Embryonic facial prominence (tissue), 1 donor: ENCODE results near the gene CLEC19A.

Experiments
- DNase-seq: peaks from one replicate; pipeline ENCODE4 v3.0.0-alpha.2; 2016; ENCODE audit errors: extremely low spot score

CLEC19A gene

DNA sequence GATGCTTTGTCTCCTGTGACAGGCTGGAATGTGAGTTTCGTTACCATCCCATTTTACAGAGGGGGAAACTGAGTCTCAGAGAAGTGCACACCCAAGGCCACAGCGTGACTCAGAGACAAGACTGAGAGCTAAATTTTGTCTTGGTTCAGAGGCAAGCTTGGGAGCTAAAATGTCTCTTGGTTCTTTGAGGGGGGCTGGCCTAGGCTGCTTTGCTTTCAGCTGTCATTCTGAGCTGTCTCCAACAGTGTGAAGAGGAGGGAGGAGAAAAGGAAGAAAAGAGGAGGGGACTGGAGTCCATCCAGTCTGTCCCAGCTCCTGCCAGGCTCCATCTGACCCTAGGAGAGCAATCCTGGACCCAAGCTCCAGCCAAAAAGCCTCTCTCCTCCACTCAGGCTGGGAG, at the start of gene CLEC19A:
CLEC19A (plus strand) TSS at position 301 of the 400 bp plus-strand sequence. CDS start 121 bp downstream, outside the sequence.
- no peak for DNase-seq

- DNase-seq: no peak
These were observed 49.6 kb upstream of the CLEC19A start for GRCh38 chr16:19235886-19236285.

GRCh38 chr16:19236561-19237209, 48.8 kb upstream of the CLEC19A start:
- DNase-seq: no peak

GRCh38 chr16:19238406-19238805, 47.1 kb upstream of the CLEC19A start:
- no peak for DNase-seq

GRCh38 chr16:19239511-19240155, 45.9 kb upstream of the CLEC19A start:
- no peak for DNase-seq

- DNase-seq: no peak
These were observed 45.0 kb upstream of the CLEC19A start for GRCh38 chr16:19240494-19240893.

GRCh38 chr16:19241512-19241911, 44.0 kb upstream of the CLEC19A start:
- DNase-seq: no peak

DNA sequence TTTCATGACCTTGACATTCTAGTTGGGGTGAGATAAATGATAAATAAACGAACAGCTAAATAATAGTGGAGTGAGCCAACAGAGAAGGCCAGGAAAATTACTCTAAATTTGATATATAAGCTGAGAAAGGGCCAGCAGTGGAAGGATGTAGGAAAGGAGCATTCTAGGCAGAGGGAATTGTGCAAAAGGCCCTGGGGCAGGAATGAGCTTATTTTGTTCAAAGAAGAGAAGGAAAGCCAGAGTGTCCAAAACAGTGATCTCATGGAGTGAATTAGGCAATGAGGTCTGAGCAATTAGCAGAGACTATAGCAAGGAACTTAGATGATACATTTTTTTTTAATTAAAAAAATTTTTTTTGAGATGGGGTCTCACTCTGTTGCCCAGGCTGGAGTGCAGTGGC, 43.3 kb upstream of the CLEC19A start:
- no peak for DNase-seq

DNA sequence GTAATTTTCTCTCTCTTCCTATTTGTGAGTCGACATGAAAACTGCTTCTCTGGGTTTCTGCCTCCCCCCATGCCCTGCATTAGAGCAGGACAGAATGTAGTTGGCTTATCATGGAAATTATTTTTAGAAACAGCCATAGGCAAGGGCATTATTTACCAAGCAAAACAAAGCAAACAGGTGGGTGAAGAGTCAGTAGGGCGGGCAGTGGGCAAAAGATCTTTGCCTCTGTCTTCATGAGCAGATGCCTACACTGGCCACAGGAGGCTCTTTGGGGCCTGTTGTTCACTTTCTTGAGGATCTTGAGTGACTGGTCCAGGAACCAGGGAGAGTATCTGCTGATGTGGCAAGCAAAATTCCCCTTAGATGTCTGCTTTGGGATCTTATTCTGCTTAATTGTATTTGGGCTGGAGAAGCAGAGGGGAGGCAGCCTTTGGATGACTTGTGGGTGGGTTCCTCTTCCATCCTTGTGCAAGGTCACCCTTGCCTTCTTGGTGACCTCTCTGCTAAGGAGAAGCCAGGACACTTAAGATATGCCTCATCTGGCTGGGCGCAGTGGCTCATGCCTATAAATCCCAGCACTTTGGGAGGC, 42.5 kb upstream of the CLEC19A start:
- no peak for DNase-seq

DNA sequence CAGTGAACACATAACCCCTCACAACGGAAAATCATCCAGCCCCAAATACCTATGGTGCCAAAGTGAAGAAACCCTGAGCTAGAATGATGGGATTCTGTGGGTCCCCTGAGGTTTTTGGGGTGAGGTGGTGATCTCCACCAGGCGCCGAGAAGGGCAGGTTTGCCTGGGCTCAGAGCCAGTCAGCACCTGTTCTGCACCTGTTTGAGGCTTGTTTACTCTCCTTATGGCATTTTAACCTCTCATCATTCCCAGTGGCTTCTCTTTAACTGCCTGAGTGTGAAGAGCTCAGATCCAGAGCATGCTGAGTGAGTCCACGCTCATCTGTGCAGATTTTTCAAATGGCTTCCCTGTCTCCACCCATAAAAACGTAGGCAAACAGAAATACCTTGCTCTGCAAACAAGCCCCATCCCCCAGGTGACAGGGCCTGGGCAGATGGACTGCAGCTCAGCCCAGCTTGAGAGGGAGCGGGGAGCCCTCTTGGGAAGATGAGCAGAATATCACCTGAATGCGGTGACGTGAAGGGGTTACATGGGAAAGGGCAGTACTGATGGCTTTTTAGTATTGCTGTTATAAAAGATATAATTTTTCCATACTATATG, 40.1 kb upstream of the CLEC19A start:
- no peak for DNase-seq

GRCh38 chr16:19252904-19253303, 32.6 kb upstream of the CLEC19A start:
- no peak for DNase-seq

DNA sequence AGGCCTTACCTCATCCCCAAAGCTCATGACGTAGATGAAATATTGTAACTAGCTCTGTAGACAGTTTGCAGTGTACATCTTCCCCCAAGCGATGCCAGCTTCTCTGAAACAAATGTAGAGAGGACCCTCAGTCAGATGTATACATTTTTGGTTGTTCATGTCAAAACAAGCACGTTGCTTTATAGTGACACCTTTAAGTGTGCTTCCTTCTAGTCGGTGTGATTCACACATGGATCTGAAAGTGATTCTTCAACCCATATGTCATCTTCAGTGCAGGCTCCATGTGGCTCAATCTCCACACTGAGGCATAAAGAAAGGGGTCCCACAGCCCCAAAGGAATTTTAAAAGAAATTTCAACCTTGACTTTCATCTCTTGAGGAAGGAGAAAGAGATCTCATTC, 30.9 kb upstream of the CLEC19A start:
- no peak for DNase-seq

DNA sequence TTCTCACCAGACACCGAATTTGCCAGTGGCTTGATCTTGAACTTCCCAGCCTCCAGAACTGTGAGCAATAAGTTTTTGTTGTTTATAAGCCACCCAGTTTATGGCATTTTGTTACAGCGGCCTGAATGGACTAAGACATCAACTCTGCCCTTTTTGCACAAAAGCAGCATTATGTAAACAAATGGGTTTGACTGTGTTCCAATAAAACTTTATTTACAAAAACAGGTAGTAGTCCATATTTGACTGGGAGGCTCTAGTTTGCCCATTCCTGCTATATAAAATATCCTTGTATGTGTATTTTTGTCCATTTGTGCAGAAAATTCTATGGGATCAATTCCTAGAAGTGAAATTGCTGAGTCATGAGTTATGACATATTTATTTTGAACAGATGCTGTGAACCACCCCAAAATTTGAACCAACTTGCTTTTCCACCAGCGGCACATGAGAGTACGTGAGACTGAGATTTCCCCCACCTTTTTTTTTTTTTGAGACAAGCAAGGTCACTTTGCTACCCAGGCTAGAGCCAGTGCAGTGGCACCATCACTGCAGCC, 21.3 kb upstream of the CLEC19A start:
- no peak for DNase-seq

GRCh38 chr16:19265380-19265930, 20.1 kb upstream of the CLEC19A start:
- DNase-seq: no peak

DNA sequence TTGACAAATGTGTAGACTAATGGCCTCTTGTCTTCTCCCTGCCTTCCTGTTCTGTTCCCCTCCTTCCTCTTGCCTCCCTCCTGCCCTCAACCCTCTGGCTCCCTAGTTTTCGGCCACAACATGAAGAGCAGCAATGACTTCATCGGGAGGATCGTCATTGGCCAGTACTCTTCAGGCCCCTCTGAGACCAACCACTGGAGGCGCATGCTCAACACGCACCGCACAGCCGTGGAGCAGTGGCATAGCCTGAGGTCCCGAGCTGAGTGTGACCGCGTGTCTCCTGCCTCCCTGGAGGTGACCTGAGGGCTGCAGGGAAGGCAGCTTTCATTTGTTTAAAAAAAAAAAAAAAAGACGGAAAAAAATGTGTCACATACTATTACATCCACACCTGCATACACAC, 18.8 kb upstream of the CLEC19A start:
- DNase-seq: no peak

- DNase-seq: no peak
These were observed 16.4 kb upstream of the CLEC19A start for GRCh38 chr16:19269098-19269497.

GRCh38 chr16:19274165-19274797, 11.2 kb upstream of the CLEC19A start:
- no peak for DNase-seq

DNA sequence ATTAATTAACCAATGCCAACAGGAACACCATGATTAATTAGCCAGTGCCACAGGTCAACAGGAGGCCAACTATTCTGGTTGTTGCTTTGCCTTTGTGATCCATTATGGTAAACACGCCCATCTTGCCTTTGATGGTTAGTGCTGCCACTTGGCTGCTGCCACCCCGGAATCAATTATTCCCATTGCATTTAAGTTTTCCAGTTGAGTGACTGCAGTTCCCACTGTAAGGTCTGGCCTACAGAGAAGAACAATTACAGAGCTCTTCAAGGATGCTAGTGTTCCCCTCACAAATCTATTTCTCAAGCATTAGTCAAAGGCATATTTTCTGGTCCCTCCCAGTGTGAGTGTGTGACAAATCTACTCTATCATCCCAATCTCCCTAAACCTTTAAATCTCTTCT, 7.1 kb upstream of the CLEC19A start:
- no peak for DNase-seq

DNA sequence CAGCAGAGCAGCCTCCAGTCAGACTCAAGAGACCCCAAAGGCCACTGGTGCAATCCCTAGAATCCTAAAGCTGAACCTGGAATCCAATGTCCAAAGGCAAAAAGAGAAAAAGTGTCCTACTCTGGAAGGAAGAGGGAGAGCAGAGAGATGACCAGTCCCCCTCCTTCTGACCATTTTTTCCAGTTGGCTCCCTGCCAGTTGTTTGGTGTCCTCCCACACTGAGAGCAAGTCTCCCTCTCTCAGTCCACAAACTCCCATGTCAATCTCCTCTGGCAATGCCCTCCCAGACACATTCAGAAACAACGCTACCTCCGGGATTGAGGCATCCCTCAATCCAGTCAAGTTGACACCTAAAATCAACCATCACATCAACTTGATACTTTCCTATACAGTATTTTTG, 4.3 kb upstream of the CLEC19A start:
- DNase-seq: no peak

DNA sequence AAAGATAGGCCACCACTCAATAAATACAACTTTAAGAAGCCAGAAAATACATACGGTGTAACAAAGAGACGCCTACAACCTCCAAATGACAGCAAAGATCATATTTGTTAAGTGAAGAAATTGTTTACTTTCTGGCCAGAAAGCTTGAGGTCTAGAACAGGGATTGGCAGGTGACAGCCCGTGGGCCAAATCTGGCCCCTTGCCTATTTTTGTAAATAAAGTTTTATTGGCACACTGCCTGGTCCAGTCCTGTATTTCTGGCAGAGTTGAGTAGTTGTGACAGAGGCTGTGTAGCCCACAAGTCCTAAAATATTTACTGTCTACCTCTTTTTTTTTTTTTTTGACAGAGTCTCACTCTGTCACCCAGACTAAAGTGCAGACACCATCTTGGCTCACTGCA, 3.4 kb upstream of the CLEC19A start:
- DNase-seq: no peak

GRCh38 chr16:19283637-19284036, 1.9 kb upstream of the CLEC19A start:
- no peak for DNase-seq

DNA sequence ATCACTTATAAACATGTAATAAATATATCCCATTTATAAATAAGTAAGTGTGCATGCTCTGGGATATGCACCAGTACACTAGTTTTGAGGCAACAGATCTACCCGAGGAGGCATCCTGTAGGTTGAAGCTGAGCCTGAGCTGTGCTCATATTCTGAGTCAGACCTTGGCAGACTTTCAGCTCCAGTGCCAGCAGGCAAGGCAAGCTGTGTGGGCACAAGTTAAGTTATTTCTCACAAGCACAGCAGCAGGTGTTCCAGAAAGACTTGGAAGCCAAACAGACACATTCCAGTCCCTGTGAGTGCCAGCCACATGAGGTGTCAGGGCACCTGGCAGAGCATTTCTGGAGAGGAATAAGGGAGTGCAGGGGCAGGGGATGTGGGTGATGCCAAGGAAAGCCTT, 1.3 kb upstream of the CLEC19A start:
- no peak for DNase-seq
